ENCODE results near the gene ALPK1.

ALPK1 gene

DNA sequence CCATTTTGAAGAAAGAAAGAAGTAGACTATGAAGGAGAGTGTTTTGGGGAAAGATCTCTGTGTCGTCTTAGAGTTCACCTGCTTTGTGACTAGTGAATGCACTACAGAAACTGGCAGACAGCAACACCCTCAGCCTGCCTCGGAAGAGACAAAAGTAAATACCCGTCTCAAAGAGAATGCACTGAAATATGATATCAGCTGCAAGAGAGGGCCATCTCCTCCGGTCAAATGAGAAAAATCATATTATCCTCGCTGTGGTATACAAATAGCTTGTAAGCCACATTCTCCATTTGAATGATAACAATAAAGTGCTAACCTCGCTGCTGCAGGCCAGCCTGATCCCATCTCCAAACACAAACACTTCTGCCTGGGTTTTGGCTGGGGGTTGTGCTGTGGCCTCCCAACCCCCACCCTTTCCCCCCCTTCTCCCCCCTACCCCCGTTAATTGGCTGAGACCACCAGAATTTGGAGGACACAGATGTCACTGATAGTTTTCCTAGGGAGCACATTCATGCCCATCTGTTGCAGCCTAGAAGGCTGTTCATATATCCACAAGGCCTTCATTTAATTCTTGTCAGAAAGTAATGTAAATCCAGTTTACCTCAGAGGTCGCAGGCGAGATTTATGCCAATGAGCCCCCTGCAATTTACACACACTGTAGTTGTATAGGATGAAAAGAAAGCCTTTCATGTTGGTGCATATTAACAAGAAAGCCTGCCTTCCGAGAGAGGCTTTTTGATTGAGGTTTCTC lies 46.3 kb downstream of the ALPK1 start:
- Histone ChIP-seq H3K27me3 (ENCODE audit: control insufficient read depth, insufficient read depth, low read length) (no peaks in the 10 kb centered on the region), H3K9ac (ENCODE audit: low read length) (no peak overlapping the region), H3K9me3 (ENCODE audit: control insufficient read depth, low read length) (no peaks in the 10 kb centered on the region)

GRCh38 chr4:112348488-112349158 lies 51.5 kb downstream of the ALPK1 start:
- H3K27me3 ChIP-seq (ENCODE audit: control insufficient read depth, insufficient read depth, low read length) = no peaks in the 10 kb centered on the region
- no peaks in the 10 kb centered on the region for H3K9me3 ChIP-seq (ENCODE audit: control insufficient read depth, low read length)
- H3K9ac ChIP-seq (ENCODE audit: low read length) = no peak overlapping the region
- H3K4me3 ChIP-seq (ENCODE audit: low read length) = no peak overlapping the region
- H3K4me1 ChIP-seq (ENCODE audit: control insufficient read depth, insufficient read depth, low read length) = no peaks in the 10 kb centered on the region
- no peaks in the 10 kb centered on the region for H3K36me3 ChIP-seq (ENCODE audit: control insufficient read depth, insufficient read depth, low read length)

More for the DNA sequence above, 46.3 kb downstream of the ALPK1 start:
- no peak overlapping the region for H3K4me3 ChIP-seq (ENCODE audit: low read length)
- H3K36me3 ChIP-seq (ENCODE audit: control insufficient read depth, insufficient read depth, low read length) = no peaks in the 10 kb centered on the region
- H3K4me1 ChIP-seq (ENCODE audit: control insufficient read depth, insufficient read depth, low read length) = no peaks in the 10 kb centered on the region

- no peaks in the 10 kb centered on the region for H3K9me3 ChIP-seq (ENCODE audit: control insufficient read depth, low read length)
- H3K4me1 ChIP-seq (ENCODE audit: control insufficient read depth, insufficient read depth, low read length) = no peaks in the 10 kb centered on the region
- no peak overlapping the region for H3K9ac ChIP-seq (ENCODE audit: low read length)
- no peak overlapping the region for H3K4me3 ChIP-seq (ENCODE audit: low read length)
- no peaks in the 10 kb centered on the region for H3K36me3 ChIP-seq (ENCODE audit: control insufficient read depth, insufficient read depth, low read length)
- H3K27me3 ChIP-seq (ENCODE audit: control insufficient read depth, insufficient read depth, low read length) = no peaks in the 10 kb centered on the region
Observed at GRCh38 chr4:112352736-112353135, 55.6 kb downstream of the ALPK1 start.

DNA sequence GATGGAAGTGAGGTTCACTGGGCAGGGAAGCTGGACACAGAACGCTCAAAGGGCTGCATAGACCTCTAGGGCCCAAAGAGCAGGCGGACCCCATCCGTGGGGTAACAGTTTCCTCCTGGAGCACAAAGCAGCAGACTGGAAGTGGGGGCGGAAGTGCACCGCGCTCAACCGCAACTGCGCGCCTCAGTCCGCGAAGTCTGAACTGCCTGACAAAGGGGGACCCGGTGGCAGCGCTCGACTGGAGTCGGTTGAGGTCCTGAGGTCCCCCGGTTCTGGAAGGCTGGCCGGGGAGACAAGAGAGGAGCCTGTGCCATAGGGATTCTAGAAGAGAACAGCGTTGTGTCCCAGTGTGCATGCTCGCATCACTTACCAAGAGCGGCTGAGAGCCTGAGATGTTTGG lies 58.5 kb downstream of the ALPK1 start:
- H3K9ac ChIP-seq (ENCODE audit: low read length) = no peak overlapping the region
- no peaks in the 10 kb centered on the region for H3K36me3 ChIP-seq (ENCODE audit: control insufficient read depth, insufficient read depth, low read length)
- H3K9me3 ChIP-seq (ENCODE audit: control insufficient read depth, low read length) = no peaks in the 10 kb centered on the region
- H3K4me3 ChIP-seq (ENCODE audit: low read length) = no peak overlapping the region
- no peaks in the 10 kb centered on the region for H3K4me1 ChIP-seq (ENCODE audit: control insufficient read depth, insufficient read depth, low read length)
- no peaks in the 10 kb centered on the region for H3K27me3 ChIP-seq (ENCODE audit: control insufficient read depth, insufficient read depth, low read length)

GRCh38 chr4:112357453-112357852 lies 60.3 kb downstream of the ALPK1 start:
- Histone ChIP-seq H3K9ac (ENCODE audit: low read length) (no peak overlapping the region), H3K4me1 (ENCODE audit: control insufficient read depth, insufficient read depth, low read length) (no peaks in the 10 kb centered on the region), H3K27me3 (ENCODE audit: control insufficient read depth, insufficient read depth, low read length) (no peaks in the 10 kb centered on the region), H3K4me3 (ENCODE audit: low read length) (no peak overlapping the region), H3K9me3 (ENCODE audit: control insufficient read depth, low read length) (no peaks in the 10 kb centered on the region), H3K36me3 (ENCODE audit: control insufficient read depth, insufficient read depth, low read length) (no peaks in the 10 kb centered on the region)

GRCh38 chr4:112357897-112358296 lies 60.7 kb downstream of the ALPK1 start:
- Histone ChIP-seq H3K27me3 (ENCODE audit: control insufficient read depth, insufficient read depth, low read length) (no peaks in the 10 kb centered on the region), H3K36me3 (ENCODE audit: control insufficient read depth, insufficient read depth, low read length) (no peaks in the 10 kb centered on the region), H3K4me3 (ENCODE audit: low read length) (no peak overlapping the region), H3K4me1 (ENCODE audit: control insufficient read depth, insufficient read depth, low read length) (no peaks in the 10 kb centered on the region), H3K9me3 (ENCODE audit: control insufficient read depth, low read length) (no peaks in the 10 kb centered on the region), H3K9ac (ENCODE audit: low read length) (no peak overlapping the region)

DNA sequence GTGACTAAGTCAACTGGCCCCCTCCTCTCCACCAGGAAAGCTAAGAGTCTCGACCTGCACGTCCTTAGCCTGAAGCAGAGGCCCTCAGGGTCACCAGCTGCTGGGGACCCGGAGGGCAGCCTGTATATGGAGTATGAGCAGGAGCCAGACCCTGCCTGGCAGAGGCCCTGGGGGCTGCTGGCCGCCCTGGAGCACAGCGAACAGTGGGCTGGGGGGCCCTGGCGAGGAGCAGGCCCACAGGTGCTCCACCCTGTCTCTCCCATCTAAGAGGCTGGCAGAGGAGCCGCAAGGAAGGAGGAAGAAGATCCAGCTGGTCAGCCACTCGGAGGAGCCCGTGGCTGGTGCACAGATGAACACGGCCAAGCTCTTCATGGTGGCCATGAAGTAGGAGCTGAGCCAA lies 61.2 kb downstream of the ALPK1 start:
- H3K27me3 ChIP-seq (ENCODE audit: control insufficient read depth, insufficient read depth, low read length) = no peaks in the 10 kb centered on the region
- H3K9me3 ChIP-seq (ENCODE audit: control insufficient read depth, low read length) = no peaks in the 10 kb centered on the region
- H3K36me3 ChIP-seq (ENCODE audit: control insufficient read depth, insufficient read depth, low read length) = no peaks in the 10 kb centered on the region
- H3K4me3 ChIP-seq (ENCODE audit: low read length) = no peak overlapping the region
- H3K9ac ChIP-seq (ENCODE audit: low read length) = no peak overlapping the region
- H3K4me1 ChIP-seq (ENCODE audit: control insufficient read depth, insufficient read depth, low read length) = no peaks in the 10 kb centered on the region

- Histone ChIP-seq H3K4me1 (ENCODE audit: control insufficient read depth, insufficient read depth, low read length) (no peaks in the 10 kb centered on the region), H3K36me3 (ENCODE audit: control insufficient read depth, insufficient read depth, low read length) (no peaks in the 10 kb centered on the region), H3K9me3 (ENCODE audit: control insufficient read depth, low read length) (no peaks in the 10 kb centered on the region), H3K27me3 (ENCODE audit: control insufficient read depth, insufficient read depth, low read length) (no peaks in the 10 kb centered on the region), H3K4me3 (ENCODE audit: low read length) (no peak overlapping the region), H3K9ac (ENCODE audit: low read length) (no peak overlapping the region)
Observed at GRCh38 chr4:112358952-112359749, 62.0 kb downstream of the ALPK1 start.

DNA sequence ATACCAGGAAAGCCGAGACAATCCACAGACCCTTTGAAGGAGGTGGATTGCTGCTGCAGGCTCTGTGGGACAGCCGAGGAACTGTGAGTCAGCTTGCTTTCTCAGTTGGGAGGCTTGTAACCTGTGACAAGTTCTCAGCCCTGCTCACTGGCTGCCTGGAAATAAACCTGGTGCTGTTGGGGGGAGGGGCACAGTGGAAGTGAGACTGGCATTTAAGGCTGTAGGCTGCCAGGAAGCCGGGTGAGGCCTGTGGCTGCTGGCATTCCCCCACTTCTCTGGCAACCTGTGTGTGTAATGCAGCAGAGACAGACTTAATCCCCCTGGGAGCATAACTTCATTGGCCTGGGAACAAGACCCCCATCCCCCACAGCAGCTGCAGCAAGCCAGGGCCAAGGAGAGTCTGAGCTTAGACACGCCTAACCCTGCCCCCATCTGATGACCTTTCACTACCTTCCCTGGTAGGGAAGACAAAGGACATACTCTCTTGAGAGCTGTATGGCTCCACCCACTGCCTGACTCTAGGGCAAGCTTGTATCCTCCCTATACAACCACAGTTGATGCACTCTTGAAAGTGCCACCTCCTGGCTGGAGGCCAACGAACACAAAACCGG lies 64.1 kb downstream of the ALPK1 start:
- Histone ChIP-seq H3K27me3 (ENCODE audit: control insufficient read depth, insufficient read depth, low read length) (no peaks in the 10 kb centered on the region), H3K4me3 (ENCODE audit: low read length) (no peak overlapping the region), H3K36me3 (ENCODE audit: control insufficient read depth, insufficient read depth, low read length) (no peaks in the 10 kb centered on the region), H3K9ac (ENCODE audit: low read length) (no peak overlapping the region), H3K9me3 (ENCODE audit: control insufficient read depth, low read length) (no peaks in the 10 kb centered on the region), H3K4me1 (ENCODE audit: control insufficient read depth, insufficient read depth, low read length) (no peaks in the 10 kb centered on the region)

GRCh38 chr4:112370466-112370865 lies 73.3 kb downstream of the ALPK1 start:
- Histone ChIP-seq H3K27me3 (ENCODE audit: control insufficient read depth, insufficient read depth, low read length) (no peaks in the 10 kb centered on the region), H3K4me3 (ENCODE audit: low read length) (no peak overlapping the region), H3K9ac (ENCODE audit: low read length) (no peak overlapping the region), H3K4me1 (ENCODE audit: control insufficient read depth, insufficient read depth, low read length) (no peaks in the 10 kb centered on the region), H3K36me3 (ENCODE audit: control insufficient read depth, insufficient read depth, low read length) (no peaks in the 10 kb centered on the region), H3K9me3 (ENCODE audit: control insufficient read depth, low read length) (no peaks in the 10 kb centered on the region)

DNA sequence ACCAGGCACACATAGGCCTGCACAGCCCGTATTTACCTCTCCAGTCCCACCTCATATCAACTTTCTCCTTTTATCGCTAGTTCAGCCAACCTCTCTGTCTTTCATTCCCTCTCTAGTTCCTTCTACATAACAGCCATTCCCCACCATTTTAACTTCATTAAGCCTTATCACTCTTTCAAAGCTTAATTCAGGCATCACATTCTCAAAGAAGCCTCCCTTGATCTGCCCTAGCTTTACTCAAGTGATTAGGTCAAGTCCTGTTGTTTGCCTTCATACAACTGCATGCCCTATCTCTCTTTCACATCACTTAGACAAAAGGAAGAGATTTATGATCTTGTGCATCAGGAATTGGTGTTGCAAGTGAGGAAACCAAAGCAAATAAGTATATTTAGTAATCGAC lies 74.2 kb downstream of the ALPK1 start:
- H3K4me1 ChIP-seq (ENCODE audit: control insufficient read depth, insufficient read depth, low read length) = no peaks in the 10 kb centered on the region
- H3K27me3 ChIP-seq (ENCODE audit: control insufficient read depth, insufficient read depth, low read length) = no peaks in the 10 kb centered on the region
- H3K4me3 ChIP-seq (ENCODE audit: low read length) = no peak overlapping the region
- H3K9ac ChIP-seq (ENCODE audit: low read length) = no peak overlapping the region
- H3K9me3 ChIP-seq (ENCODE audit: control insufficient read depth, low read length) = no peaks in the 10 kb centered on the region
- no peaks in the 10 kb centered on the region for H3K36me3 ChIP-seq (ENCODE audit: control insufficient read depth, insufficient read depth, low read length)

DNA sequence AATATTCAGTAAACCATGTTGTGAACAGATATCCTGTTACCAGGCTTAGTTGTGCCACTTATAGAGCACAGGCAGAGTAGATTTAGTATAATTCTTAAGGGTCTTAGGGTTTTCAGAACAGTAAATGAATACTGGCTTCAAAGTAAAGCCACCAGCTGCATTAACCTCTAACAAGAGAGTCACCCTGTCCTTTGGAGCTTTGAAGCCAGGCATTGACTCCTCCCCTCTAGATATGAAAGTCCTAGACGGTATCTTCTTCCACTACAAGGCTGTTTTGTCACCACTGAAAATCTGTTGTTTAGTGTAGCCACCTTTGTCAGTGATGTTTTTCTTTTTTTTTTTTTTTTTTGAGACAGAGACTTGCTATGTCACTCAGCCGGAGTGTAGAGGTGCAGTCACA lies 77.7 kb downstream of the ALPK1 start:
- H3K9ac ChIP-seq (ENCODE audit: low read length) = no peak overlapping the region
- H3K27me3 ChIP-seq (ENCODE audit: control insufficient read depth, insufficient read depth, low read length) = no peaks in the 10 kb centered on the region
- no peak overlapping the region for H3K4me3 ChIP-seq (ENCODE audit: low read length)
- no peaks in the 10 kb centered on the region for H3K36me3 ChIP-seq (ENCODE audit: control insufficient read depth, insufficient read depth, low read length)
- no peaks in the 10 kb centered on the region for H3K9me3 ChIP-seq (ENCODE audit: control insufficient read depth, low read length)
- no peaks in the 10 kb centered on the region for H3K4me1 ChIP-seq (ENCODE audit: control insufficient read depth, insufficient read depth, low read length)

All from mucosa of stomach (tissue), 1 donor.